ENCODE measurements around the gene EML4.

Gene EML4

GRCh38 chr2:42194428-42194827 lies 25.3 kb downstream of the EML4 start:
- no peak overlapping the region for H3K4me3 ChIP-seq (ENCODE audit: control insufficient read depth, low read depth, low read length)
- no peak for TF ChIP-seq CTCF (IDR thresholded peaks at IDR 0.05; ENCODE audit: control insufficient read depth, insufficient read depth, low read depth, low read length, missing control alignments)
- DNase-seq (ENCODE audit: low read depth) = no peak

DNA sequence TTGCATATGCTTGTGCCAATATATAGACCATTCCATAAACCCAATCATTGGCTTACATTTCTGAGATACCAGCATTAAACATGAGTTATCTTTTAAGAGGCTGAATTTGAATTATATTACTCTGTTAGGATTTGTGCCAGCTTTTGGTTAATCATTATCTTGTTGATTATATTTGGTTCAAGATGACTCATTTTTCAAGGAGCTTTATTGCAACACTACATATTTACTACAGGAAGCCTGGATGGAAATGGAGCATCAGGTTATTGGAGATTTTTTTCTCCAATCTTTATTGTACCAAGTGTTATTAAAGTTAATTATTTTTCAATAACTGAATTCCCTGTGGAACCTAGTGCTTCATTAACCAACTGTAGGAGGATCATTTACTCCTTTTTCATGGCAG lies 26.4 kb downstream of the EML4 start:
- no peak for DNase-seq (ENCODE audit: low read depth)
- no peak for TF ChIP-seq CTCF (IDR thresholded peaks at IDR 0.05; ENCODE audit: control insufficient read depth, insufficient read depth, low read depth, low read length, missing control alignments)
- H3K4me3 ChIP-seq (ENCODE audit: control insufficient read depth, low read depth, low read length) = no peak overlapping the region

GRCh38 chr2:42196070-42196402 lies 26.9 kb downstream of the EML4 start:
- TF ChIP-seq CTCF (IDR thresholded peaks at IDR 0.05; ENCODE audit: control insufficient read depth, insufficient read depth, low read depth, low read length, missing control alignments) = no peak
- no peak overlapping the region for H3K4me3 ChIP-seq (ENCODE audit: control insufficient read depth, low read depth, low read length)
- DNase-seq (ENCODE audit: low read depth) = no peak

GRCh38 chr2:42196403-42197267 lies 27.5 kb downstream of the EML4 start:
- peak; percentile 48 for TF ChIP-seq CTCF (IDR thresholded peaks at IDR 0.05; ENCODE audit: control insufficient read depth, insufficient read depth, low read depth, low read length, missing control alignments)
- DNase-seq (ENCODE audit: low read depth) = no peak
- no peak overlapping the region for H3K4me3 ChIP-seq (ENCODE audit: control insufficient read depth, low read depth, low read length)

- H3K4me3 ChIP-seq (ENCODE audit: control insufficient read depth, low read depth, low read length) = no peak overlapping the region
- DNase-seq (ENCODE audit: low read depth) = no peak
- TF ChIP-seq CTCF (IDR thresholded peaks at IDR 0.05; ENCODE audit: control insufficient read depth, insufficient read depth, low read depth, low read length, missing control alignments) = no peak
These were observed 28.6 kb downstream of the EML4 start for GRCh38 chr2:42197792-42198191.

DNA sequence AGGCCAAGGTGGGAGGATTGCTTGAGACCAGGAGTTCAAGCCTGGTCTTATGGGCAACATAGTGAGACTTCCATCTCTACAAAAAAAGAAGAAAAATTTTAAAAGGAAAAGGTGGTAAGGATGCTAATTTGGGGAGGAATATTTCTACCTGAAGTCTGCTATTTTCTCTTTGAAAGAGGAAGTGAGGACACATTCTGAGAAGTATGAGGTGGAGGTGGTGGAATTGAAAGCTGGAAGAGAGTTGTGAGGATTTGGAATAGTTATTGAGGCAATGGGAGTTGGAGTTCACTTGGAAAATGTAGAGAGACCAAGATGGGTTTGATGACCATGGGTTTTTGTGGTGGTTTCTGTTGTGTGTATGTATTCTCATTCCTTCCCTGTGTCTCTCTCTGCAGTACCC lies 29.3 kb downstream of the EML4 start:
- no peak overlapping the region for H3K4me3 ChIP-seq (ENCODE audit: control insufficient read depth, low read depth, low read length)
- no peak for TF ChIP-seq CTCF (IDR thresholded peaks at IDR 0.05; ENCODE audit: control insufficient read depth, insufficient read depth, low read depth, low read length, missing control alignments)
- no peak for DNase-seq (ENCODE audit: low read depth)
